ENCODE measurements around the gene NRG2. TPM values are rescaled to one million over a fixed set of nuclear protein-coding genes. Genes with fewer than 3 reads are reported as not detected.

NRG2 gene
- total and polyA plus RNA-seq, 2 of the 8 experiments (the other 6 are each of a cell fraction or from before 2014, with no cell fraction given), result 0.27 to 0.54 TPM

DNA sequence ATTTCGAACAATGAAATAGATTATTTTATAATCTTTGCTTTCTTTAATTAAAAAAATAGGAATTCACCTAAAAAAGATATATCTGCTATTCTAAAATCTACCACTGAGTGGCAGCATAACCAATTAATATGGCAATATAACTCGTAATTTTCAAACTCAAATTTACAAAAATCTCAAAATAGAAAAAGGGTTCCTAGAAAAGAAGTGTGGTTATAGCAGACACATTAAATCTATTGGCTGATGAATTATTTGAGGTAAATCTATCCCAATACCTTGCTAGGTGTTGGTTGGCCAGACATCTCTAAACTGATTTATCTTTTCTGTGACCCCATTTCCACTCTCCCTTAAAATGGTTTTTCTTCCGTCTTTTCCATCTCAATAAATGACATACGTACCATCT, 30.2 kb upstream of the NRG2 start:
- no peak overlapping the region for H2BK20ac ChIP-seq (ENCODE audit: low read length)
- H4K8ac ChIP-seq (ENCODE audit: extremely low read depth, insufficient read depth, low read length), result no peak overlapping the region
- no peaks in the 10 kb centered on the region for H3K79me2 ChIP-seq (ENCODE audit: control insufficient read depth in 1 of 2, insufficient read depth in 2 of 2, low read length in 2 of 2)
- no peak overlapping the region for H3K23ac ChIP-seq (ENCODE audit: insufficient read length)
- H4K20me1 ChIP-seq (replicated peaks in 1 of 2; ENCODE audit: control insufficient read depth in 1 of 2, insufficient read depth in 2 of 2, low read length in 2 of 2), result no peaks in the 10 kb centered on the region
- ChIA-PET POLR2A (ENCODE audit: partially characterized antibody) (interaction anchor here (0.8 kb wide), 1 partner anchor 82 kb away, joined by 3 read pairs; no protein-coding TSS in a partner anchor), CTCF (ENCODE audit: partially characterized antibody) (interaction anchor here (0.6 to 4.4 kb wide), 36 partner anchors 8 to 1255 kb away, joined by 3 to 44 read pairs (median 6); partner anchors contain the start of gene NRG2)
- DNase-seq (ENCODE audit: low read depth in 1 of 2, low spot score in 2 of 2) (no peak), FAIRE-seq (peak; percentile 36)
- H2BK12ac ChIP-seq (ENCODE audit: low read depth, low read length), result no peak overlapping the region
- no peak overlapping the region for H4K5ac ChIP-seq (ENCODE audit: insufficient read length, low read depth, low read length)
- H3K27me3 ChIP-seq (replicated peaks in 1 of 4; ENCODE audit: control insufficient read depth in 3 of 4, extremely low read depth in 1 of 4, insufficient read depth in 3 of 4, low read length in 3 of 4), result no peaks in the 10 kb centered on the region
- no peak overlapping the region for H2BK15ac ChIP-seq (ENCODE audit: low read length)
- no peak overlapping the region for H3K14ac ChIP-seq (ENCODE audit: insufficient read length)
- no peak overlapping the region for H2AFZ ChIP-seq (ENCODE audit: low read length)
- H3K79me1 ChIP-seq (ENCODE audit: low read depth, low read length), result no peaks in the 10 kb centered on the region
- H3K36me3 ChIP-seq (ENCODE audit: control insufficient read depth in 2 of 4, insufficient read depth in 4 of 4, low read length in 3 of 4), result no peaks in the 10 kb centered on the region
- H3K4me3 ChIP-seq (ENCODE audit: extremely low read depth in 1 of 4, insufficient read depth in 2 of 4, low read depth in 3 of 4, low read length in 4 of 4), result no peak overlapping the region
- no peak overlapping the region for H3K9ac ChIP-seq (replicated peaks in 1 of 4; ENCODE audit: extremely low read depth in 1 of 4, low read depth in 3 of 4, low read length in 3 of 4)
- H3K9me3 ChIP-seq (ENCODE audit: insufficient read depth in 2 of 2, low read depth in 1 of 2, low read length in 1 of 2), result no peaks in the 10 kb centered on the region
- H3K4me1 ChIP-seq (replicated peaks in 1 of 4; ENCODE audit: control insufficient read depth in 3 of 4, insufficient read depth in 4 of 4, low read length in 3 of 4), result no peaks in the 10 kb centered on the region
- H2BK5ac ChIP-seq (ENCODE audit: low read depth, low read length), result no peak overlapping the region
- H3K4me2 ChIP-seq (ENCODE audit: insufficient read depth in 1 of 2, low read depth in 2 of 2, low read length in 2 of 2), result no peak overlapping the region
- H2BK120ac ChIP-seq (replicated peaks; ENCODE audit: low read depth, low read length), result no peak overlapping the region
- WGBS, 2 experiments (ENCODE audit: extremely low coverage in 1 of 2, insufficient coverage in 1 of 2, insufficient read length in 1 of 2, insufficient replicate concordance in 2 of 2, low coverage in 1 of 2, low lambda C conversion rate in 2 of 2, missing lambda C conversion rate in 1 of 2), result 37% methylated on average over 4 of the region's 4 CpGs; no CpG with 5 or more reads in 1 of the 2 experiments
- no peak overlapping the region for H3K27ac ChIP-seq (ENCODE audit: low read depth, low read length)
- peak in 1 of 2 experiments; percentile 32; a peak in 3 of 4 replicates for TF ChIP-seq RAD21 (IDR thresholded peaks at IDR 0.05 in 1 of 2, conservative IDR thresholded peaks at IDR 0.05 in 1 of 2; ENCODE audit: low read depth in 2 of 2, low read length in 2 of 2)
- no peak for TF ChIP-seq TCF12 (IDR thresholded peaks at IDR 0.05; ENCODE audit: low read depth, low read length)
- TF ChIP-seq CTCF (IDR thresholded peaks at IDR 0.05; ENCODE audit: control extremely low read depth in 1 of 3, insufficient read depth in 1 of 3, low read depth in 1 of 3, low read length in 3 of 3), result peak in 2 of 3 experiments; percentile 7 to 22; a peak in 2 of 4 replicates
- H3K4ac ChIP-seq (replicated peaks; ENCODE audit: insufficient read length, low read depth, low read length), result no peak overlapping the region
- no peak overlapping the region for H2AK5ac ChIP-seq (ENCODE audit: low read depth, low read length)
- H3K56ac ChIP-seq (replicated peaks; ENCODE audit: insufficient read length, low read depth, low read length), result no peak overlapping the region
- no peak overlapping the region for H4K91ac ChIP-seq (replicated peaks; ENCODE audit: insufficient read length, low read length)
- H3K23me2 ChIP-seq (ENCODE audit: low read depth, low read length), result no peaks in the 10 kb centered on the region
- H3K18ac ChIP-seq (ENCODE audit: extremely low read depth, low read length), result no peak overlapping the region

Measured in H1 (cell line).